Upper lobe of left lung (tissue), 4 donors: ENCODE measurements around the gene RELB.

Experiments used
- POLR2A ChIP-seq, 4 donors: fragments of 450-650 bp; IDR thresholded peaks; one replicate each; pipeline ENCODE4 v1.5.1; 2016 to 2017; ENCODE audit warnings: antibody characterized with exemption in 4 of 4, mild to moderate bottlenecking in 2 of 4
- TF ChIP-seq, protein P1 (sequence below), 6 experiments: fragments of 450-650 bp in 4 of 6; fragments of 200-600 bp in 2 of 6; sonication (generic) in 2 of 6; IDR thresholded peaks; one replicate each; pipeline ENCODE4 v1.5.1; 2016 to 2019; ENCODE audit warnings: antibody characterized with exemption in 6 of 6

GRCh38 chr19:45071545-45071938, 70.3 kb downstream of the RELB start:
- TF ChIP-seq POLR2A (IDR thresholded peaks at IDR 0.05) = no peak
- TF ChIP-seq, protein P1, sequence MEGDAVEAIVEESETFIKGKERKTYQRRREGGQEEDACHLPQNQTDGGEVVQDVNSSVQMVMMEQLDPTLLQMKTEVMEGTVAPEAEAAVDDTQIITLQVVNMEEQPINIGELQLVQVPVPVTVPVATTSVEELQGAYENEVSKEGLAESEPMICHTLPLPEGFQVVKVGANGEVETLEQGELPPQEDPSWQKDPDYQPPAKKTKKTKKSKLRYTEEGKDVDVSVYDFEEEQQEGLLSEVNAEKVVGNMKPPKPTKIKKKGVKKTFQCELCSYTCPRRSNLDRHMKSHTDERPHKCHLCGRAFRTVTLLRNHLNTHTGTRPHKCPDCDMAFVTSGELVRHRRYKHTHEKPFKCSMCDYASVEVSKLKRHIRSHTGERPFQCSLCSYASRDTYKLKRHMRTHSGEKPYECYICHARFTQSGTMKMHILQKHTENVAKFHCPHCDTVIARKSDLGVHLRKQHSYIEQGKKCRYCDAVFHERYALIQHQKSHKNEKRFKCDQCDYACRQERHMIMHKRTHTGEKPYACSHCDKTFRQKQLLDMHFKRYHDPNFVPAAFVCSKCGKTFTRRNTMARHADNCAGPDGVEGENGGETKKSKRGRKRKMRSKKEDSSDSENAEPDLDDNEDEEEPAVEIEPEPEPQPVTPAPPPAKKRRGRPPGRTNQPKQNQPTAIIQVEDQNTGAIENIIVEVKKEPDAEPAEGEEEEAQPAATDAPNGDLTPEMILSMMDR (IDR thresholded peaks at IDR 0.05) = no peak
